SK-N-MC (cell line): ENCODE results near the gene GLG1.

Experiments
- EZH2 ChIP-seq: fragments of 200-600 bp; sonication (generic); IDR thresholded peaks from one replicate; pipeline ENCODE4 v1.6.1; 2017; ENCODE audit warnings: antibody characterized with exemption
- POLR2AphosphoS5 ChIP-seq: IDR thresholded peaks from 2 replicates; pipeline ENCODE4 v1.6.1; 2012; ENCODE audit warnings: mild to moderate bottlenecking, low read depth, low read length, borderline replicate concordance

DNA sequence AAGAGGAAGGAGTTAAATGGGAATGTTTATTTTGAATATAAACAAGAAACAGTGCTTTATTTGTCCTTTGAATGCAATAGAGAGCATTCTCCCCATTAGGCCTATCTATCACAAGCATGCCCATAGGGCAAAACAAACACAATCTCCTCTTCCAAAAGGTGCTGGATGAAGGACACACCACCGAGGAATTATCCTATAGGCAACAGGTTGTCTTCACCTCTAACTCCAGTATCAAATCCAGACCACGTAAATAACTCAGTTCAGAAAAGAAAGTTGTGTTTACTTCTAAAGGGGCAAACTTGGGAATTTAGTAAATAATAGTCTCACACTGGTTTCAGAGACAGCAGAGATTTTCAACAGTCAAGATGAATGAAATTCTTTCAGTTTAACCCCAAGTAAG, 101.9 kb downstream of the GLG1 start:
- TF ChIP-seq EZH2 (no peak), POLR2AphosphoS5 (no peak)
